AG04450 (cell line): Measurements from ENCODE around the gene NFIL3. TPM values are rescaled to one million over a fixed set of nuclear protein-coding genes. Genes with fewer than 3 reads are reported as not detected.

Experiments used
- CTCF ChIA-PET: fragments of 300-600, 350-600 bp; formaldehyde crosslinking; extraction: SDS; loops from one replicate; lab custom pipeline; 2022; ENCODE audit warnings: antibody characterized with exemption, inconsistent platforms; lab: Charles Lee
- POLR2A ChIA-PET: fragments of 350-600 bp; formaldehyde crosslinking; extraction: SDS; loops from one replicate; lab custom pipeline; 2021; ENCODE audit warnings: antibody characterized with exemption, inconsistent platforms; lab: Yijun Ruan, JAX
- DNase-seq: peaks from one replicate; pipeline ENCODE4 v3.0.0-alpha.2; 2011; ENCODE audit warnings: low read depth, low spot score
- H3K27ac ChIP-seq: one replicate; pipeline ENCODE4 v1.5.1; 2012; ENCODE audit warnings: low read depth, low read length, control low read depth
- H3K27me3 ChIP-seq: one replicate; pipeline ENCODE4 v1.6.0; 2012; ENCODE audit warnings: low read length; ENCODE audit not compliant: control insufficient read depth, insufficient read depth
- H3K4me3 ChIP-seq: 2 replicates; pipeline ENCODE4 v1.5.1; 2011; ENCODE audit warnings: mild to moderate bottlenecking, low read depth, low read length, control low read depth
- H3K9me3 ChIP-seq: 2 replicates; pipeline ENCODE4 v1.5.1; 2012; ENCODE audit warnings: low read length; ENCODE audit not compliant: control insufficient read depth, insufficient read depth
- polyA plus RNA-seq: library from polyadenylated mRNA; depleted of rRNA; stranded (reverse); fragments of >200 nt; gene quantifications from 2 replicates; pipeline ENCODE4 v1.2.3, GENCODE V29; 2011
- TF ChIP-seq, protein P1 (sequence below): IDR thresholded peaks from 2 replicates; pipeline ENCODE4 v1.5.1; 2011; ENCODE audit warnings: low read depth, low read length, control low read depth, inconsistent platforms

Gene NFIL3
- polyA plus RNA-seq, 1 experiment = 30.3 TPM

DNA sequence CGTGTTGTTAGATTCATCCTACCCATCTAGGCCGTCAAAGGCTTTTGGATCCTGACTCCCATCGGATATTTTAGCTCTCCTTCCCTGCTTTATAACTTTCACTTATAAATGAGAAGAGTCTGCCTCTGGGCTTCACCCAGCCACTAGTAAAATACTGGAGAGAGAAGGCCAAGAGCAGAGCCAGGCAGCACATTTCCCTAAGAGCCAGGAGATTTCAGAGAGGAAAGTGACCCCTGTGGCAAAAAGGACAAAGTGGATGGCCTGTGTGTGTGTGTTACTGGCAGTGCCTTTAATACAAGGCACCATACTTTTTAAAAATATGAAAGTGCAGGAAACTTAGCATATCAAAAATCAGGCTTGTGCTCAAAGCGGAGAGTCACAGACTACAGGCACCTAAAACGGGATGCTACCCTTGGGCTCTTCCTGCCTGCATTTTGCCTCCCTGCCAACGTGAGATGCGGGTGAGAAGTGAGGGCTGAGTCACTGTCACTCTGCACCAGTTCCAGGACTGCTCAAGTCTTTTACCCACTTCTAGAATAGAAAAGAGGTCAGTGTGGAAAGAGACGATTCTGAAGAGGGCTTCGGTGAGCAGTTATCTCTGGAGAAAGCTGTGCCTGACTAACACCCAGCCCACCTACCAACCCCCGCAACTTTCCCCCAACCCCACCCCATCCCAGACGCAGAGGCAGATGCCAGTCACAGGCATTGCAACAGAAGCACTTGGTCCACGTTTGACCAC, 15.9 kb downstream of the NFIL3 start:
- H3K27ac ChIP-seq = no peak overlapping the region
- DNase-seq = no peak
- no peaks in the 10 kb centered on the region for H3K27me3 ChIP-seq
- no peak overlapping the region for H3K4me3 ChIP-seq
- ChIA-PET POLR2A (no interaction called here), CTCF (no interaction called here)
- no peaks in the 10 kb centered on the region for H3K9me3 ChIP-seq
- TF ChIP-seq, protein P1, sequence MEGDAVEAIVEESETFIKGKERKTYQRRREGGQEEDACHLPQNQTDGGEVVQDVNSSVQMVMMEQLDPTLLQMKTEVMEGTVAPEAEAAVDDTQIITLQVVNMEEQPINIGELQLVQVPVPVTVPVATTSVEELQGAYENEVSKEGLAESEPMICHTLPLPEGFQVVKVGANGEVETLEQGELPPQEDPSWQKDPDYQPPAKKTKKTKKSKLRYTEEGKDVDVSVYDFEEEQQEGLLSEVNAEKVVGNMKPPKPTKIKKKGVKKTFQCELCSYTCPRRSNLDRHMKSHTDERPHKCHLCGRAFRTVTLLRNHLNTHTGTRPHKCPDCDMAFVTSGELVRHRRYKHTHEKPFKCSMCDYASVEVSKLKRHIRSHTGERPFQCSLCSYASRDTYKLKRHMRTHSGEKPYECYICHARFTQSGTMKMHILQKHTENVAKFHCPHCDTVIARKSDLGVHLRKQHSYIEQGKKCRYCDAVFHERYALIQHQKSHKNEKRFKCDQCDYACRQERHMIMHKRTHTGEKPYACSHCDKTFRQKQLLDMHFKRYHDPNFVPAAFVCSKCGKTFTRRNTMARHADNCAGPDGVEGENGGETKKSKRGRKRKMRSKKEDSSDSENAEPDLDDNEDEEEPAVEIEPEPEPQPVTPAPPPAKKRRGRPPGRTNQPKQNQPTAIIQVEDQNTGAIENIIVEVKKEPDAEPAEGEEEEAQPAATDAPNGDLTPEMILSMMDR = no peak

DNA sequence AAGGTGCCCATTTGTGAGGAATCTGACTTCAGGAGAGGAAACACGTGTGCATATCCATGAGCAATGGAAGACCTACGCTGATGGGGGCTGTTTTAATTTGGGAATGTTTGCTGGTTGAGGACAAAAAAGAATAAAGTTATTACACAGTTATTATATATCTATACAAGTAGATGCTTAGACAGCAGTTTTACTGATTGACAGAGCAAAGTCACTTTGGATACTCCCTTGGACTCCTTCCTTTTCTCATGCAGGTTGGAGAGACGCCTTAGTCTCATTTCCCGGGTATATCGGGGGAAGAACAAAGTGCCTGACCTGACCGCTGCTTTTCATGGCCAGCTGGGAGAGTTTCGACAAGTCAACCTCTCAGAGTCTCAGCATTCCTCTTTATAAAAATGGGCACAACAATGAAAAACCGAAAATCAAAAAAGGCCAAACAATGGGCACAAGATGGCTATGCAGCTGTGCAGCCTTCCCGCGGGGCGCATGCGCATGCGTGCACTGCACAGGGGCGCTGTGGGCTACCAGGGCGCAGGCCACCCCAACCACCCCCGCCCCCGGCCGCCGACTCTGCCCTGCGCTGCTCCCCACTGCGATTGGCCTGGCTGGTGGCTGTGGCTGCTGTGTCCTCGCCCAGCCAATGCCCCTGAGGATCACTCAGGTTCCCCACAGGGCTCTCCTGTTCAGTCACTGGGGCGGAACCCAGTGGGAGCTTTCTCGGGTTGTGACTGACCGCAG, 18.1 kb downstream of the NFIL3 start:
- TF ChIP-seq, protein P1 = no peak
- no peak for DNase-seq
- ChIA-PET CTCF (interaction anchor here (0.8 kb wide), 1 partner anchor 126 kb away, joined by 3 read pairs; no protein-coding TSS in a partner anchor), POLR2A (no interaction called here)
- no peaks in the 10 kb centered on the region for H3K27me3 ChIP-seq
- H3K4me3 ChIP-seq = no peak overlapping the region
- no peak overlapping the region for H3K27ac ChIP-seq
- no peaks in the 10 kb centered on the region for H3K9me3 ChIP-seq

DNA sequence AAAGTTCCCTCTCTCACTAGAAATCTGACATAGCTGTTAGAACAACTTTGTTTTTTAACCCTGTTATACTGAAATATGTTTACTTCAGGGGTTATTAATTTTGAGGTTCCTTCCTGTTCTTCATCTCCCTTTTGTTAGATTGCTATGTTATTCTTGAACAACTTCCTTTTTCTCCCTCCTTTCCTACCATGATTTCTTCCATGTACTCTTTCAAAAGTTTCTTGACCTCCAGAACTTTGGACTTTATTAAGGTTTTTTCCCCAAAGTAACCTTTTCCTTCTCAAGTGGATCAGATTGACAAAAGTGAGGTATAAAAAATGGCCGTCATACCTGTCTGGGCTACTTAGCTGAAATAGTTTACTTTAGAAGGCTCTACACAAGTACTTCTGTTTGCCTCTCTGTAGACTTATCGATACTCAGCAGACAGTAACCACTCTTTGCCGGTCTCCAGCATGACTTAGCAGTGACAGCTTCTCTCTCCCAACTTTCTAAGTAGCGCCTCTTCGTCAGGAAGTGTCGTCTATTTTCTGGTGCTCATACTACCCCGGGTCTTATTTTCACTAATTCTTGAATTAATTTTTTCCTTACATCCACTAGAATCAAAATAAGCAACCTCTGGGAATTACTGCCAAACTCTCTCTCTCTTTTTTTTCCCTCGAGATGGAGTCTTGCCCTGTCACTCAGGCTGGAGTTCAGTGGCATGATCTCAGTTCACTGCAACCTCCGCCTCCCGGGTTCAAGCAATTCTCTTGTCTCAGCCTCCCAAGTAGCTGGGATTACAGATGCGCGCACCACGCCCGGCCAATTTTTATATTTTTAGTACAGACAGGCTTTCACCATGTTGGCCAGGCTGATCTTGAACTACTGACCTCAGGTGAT, 19.7 kb downstream of the NFIL3 start:
- Histone ChIP-seq H3K4me3 (no peak overlapping the region), H3K27me3 (no peaks in the 10 kb centered on the region), H3K27ac (no peak overlapping the region), H3K9me3 (no peaks in the 10 kb centered on the region)
- POLR2A ChIA-PET = no interaction called here
- CTCF ChIA-PET = no interaction called here
- DNase-seq = no peak
- TF ChIP-seq, protein P1 = no peak

DNA sequence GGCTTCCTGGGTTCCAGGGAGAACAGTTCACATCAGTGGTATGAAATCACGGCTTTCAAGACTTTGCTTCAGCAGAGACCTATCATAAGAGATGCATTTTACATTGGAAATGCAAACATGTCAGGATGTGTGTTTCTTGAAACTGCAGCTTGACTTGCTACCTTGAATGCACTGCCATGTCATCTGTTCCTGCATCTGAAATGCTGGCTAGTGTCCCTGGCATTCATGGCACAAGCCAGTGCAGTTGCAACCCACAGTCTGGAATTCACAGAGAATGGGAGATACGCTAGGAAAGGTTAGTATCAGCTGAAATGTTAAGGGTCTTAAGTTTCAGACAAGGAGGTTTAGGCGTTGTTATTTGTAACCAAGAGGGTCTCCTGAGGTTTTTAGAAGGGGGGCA, 24.7 kb downstream of the NFIL3 start:
- Histone ChIP-seq H3K9me3 (no peaks in the 10 kb centered on the region), H3K4me3 (no peak overlapping the region), H3K27ac (no peak overlapping the region), H3K27me3 (no peaks in the 10 kb centered on the region)
- POLR2A ChIA-PET = no interaction called here
- CTCF ChIA-PET = no interaction called here
- DNase-seq = no peak
- TF ChIP-seq, protein P1 = no peak
